Measurements from ENCODE around the gene SLC22A12.

DNA sequence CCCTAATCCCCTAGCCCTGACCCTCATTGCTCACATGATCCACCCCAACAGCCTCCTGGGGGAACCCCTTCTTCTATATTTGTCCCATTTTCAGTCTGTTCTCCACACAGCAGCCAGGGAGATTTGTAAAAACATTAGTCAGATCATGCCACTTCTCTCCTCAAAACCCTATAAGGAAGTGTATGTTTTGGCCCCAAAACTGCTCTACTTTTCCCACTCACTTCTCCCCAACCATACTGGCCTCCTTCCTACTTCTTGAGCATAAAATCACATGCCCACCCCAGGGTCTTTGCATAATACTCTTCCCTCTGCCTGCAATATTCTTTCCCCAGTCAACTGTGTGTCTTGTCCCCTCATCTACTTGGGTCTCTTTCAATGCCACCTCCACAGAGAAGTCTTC lies 4.7 kb upstream of the SLC22A12 start:
- no peak for TF ChIP-seq POLR2A (IDR thresholded peaks at IDR 0.05)
- TF ChIP-seq, protein P1, sequence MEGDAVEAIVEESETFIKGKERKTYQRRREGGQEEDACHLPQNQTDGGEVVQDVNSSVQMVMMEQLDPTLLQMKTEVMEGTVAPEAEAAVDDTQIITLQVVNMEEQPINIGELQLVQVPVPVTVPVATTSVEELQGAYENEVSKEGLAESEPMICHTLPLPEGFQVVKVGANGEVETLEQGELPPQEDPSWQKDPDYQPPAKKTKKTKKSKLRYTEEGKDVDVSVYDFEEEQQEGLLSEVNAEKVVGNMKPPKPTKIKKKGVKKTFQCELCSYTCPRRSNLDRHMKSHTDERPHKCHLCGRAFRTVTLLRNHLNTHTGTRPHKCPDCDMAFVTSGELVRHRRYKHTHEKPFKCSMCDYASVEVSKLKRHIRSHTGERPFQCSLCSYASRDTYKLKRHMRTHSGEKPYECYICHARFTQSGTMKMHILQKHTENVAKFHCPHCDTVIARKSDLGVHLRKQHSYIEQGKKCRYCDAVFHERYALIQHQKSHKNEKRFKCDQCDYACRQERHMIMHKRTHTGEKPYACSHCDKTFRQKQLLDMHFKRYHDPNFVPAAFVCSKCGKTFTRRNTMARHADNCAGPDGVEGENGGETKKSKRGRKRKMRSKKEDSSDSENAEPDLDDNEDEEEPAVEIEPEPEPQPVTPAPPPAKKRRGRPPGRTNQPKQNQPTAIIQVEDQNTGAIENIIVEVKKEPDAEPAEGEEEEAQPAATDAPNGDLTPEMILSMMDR (IDR thresholded peaks at IDR 0.05), result no peak
